ENCODE data around the gene HEXIM1. TPM values are rescaled to one million over a fixed set of nuclear protein-coding genes. Genes with fewer than 3 reads are reported as not detected.

HEXIM1 gene
- total RNA-seq, 3 donors from 2014 or later, result 49.6 to 60.8 (median 51.3) TPM

GRCh38 chr17:45143767-45144198 is 4.5 kb upstream of the HEXIM1 start:
- Mint-ChIP-seq H3K27me3 (ENCODE audit: low read depth) (no peaks in the 10 kb centered on the region), H3K4me3 (peak overlapping the region; percentile 63), H3K36me3 (ENCODE audit: insufficient read depth) (no peaks in the 10 kb centered on the region), H3K9me3 (no peaks in the 10 kb centered on the region), H3K4me1 (ENCODE audit: low read depth) (peaks cover 32% of the 10 kb centered on the region)
- ATAC-seq, result no peak
- no peak for DNase-seq

- Mint-ChIP-seq H3K4me3 (peak overlapping the region; percentile 63), H3K36me3 (ENCODE audit: insufficient read depth) (no peaks in the 10 kb centered on the region), H3K27me3 (ENCODE audit: low read depth) (no peaks in the 10 kb centered on the region), H3K4me1 (ENCODE audit: low read depth) (peaks cover 32% of the 10 kb centered on the region), H3K9me3 (no peaks in the 10 kb centered on the region)
- ATAC-seq (no peak), DNase-seq (no peak)
Observed at GRCh38 chr17:45144199-45145034, 3.9 kb upstream of the HEXIM1 start.

- Mint-ChIP-seq H3K36me3 (ENCODE audit: insufficient read depth) (no peaks in the 10 kb centered on the region), H3K4me3 (peak overlapping the region; percentile 38)
- DNase-seq, result no peak
Observed at GRCh38 chr17:45145035-45145389, 3.3 kb upstream of the HEXIM1 start.

GRCh38 chr17:45146166-45146565 is 2.1 kb upstream of the HEXIM1 start:
- H3K4me1 Mint-ChIP-seq (ENCODE audit: low read depth), result peaks cover 36% of the 10 kb centered on the region
- no peaks in the 10 kb centered on the region for H3K27me3 Mint-ChIP-seq (ENCODE audit: low read depth)
- ATAC-seq (no peak), DNase-seq (no peak)
- H3K9me3 Mint-ChIP-seq, result no peaks in the 10 kb centered on the region
- no peaks in the 10 kb centered on the region for H3K36me3 Mint-ChIP-seq (ENCODE audit: insufficient read depth)
- H3K4me3 Mint-ChIP-seq, result peak overlapping the region; percentile 98

More at GRCh38 chr17:45145035-45145389, 3.3 kb upstream of the HEXIM1 start:
- Mint-ChIP-seq H3K9me3 (no peaks in the 10 kb centered on the region), H3K27me3 (ENCODE audit: low read depth) (no peaks in the 10 kb centered on the region), H3K4me1 (ENCODE audit: low read depth) (peaks cover 32% of the 10 kb centered on the region)
- no peak for ATAC-seq

- DNase-seq (no peak), ATAC-seq (no peak)
- Mint-ChIP-seq H3K27me3 (ENCODE audit: low read depth) (no peaks in the 10 kb centered on the region), H3K36me3 (ENCODE audit: insufficient read depth) (no peaks in the 10 kb centered on the region), H3K9me3 (no peaks in the 10 kb centered on the region), H3K4me3 (peak overlapping the region; percentile 98), H3K4me1 (ENCODE audit: low read depth) (peaks cover 36% of the 10 kb centered on the region)
Observed at GRCh38 chr17:45146592-45146889, 1.7 kb upstream of the HEXIM1 start.

GRCh38 chr17:45146890-45147580 is 1.2 kb upstream of the HEXIM1 start:
- H3K27me3 Mint-ChIP-seq (ENCODE audit: low read depth), result no peaks in the 10 kb centered on the region
- ATAC-seq (peak; percentile 0), DNase-seq (no peak)
- H3K36me3 Mint-ChIP-seq (ENCODE audit: insufficient read depth), result no peaks in the 10 kb centered on the region
- peaks cover 39% of the 10 kb centered on the region for H3K4me1 Mint-ChIP-seq (ENCODE audit: low read depth)
- peak overlapping the region; percentile 98 for H3K4me3 Mint-ChIP-seq
- H3K9me3 Mint-ChIP-seq, result no peaks in the 10 kb centered on the region

- ATAC-seq, result peak; percentile 37 to 47
- H3K4me1 Mint-ChIP-seq (ENCODE audit: low read depth), result peaks cover 39% of the 10 kb centered on the region
- H3K36me3 Mint-ChIP-seq (ENCODE audit: insufficient read depth), result no peaks in the 10 kb centered on the region
- peak overlapping the region; percentile 98 for H3K4me3 Mint-ChIP-seq
- no peaks in the 10 kb centered on the region for H3K9me3 Mint-ChIP-seq
- no peaks in the 10 kb centered on the region for H3K27me3 Mint-ChIP-seq (ENCODE audit: low read depth)
- DNase-seq, result peak; percentile 69
Observed at GRCh38 chr17:45147581-45148182, 593 bp upstream of the HEXIM1 start.

GRCh38 chr17:45149037-45149668 is 878 bp downstream of the HEXIM1 start:
- no peaks in the 10 kb centered on the region for H3K27me3 Mint-ChIP-seq (ENCODE audit: low read depth)
- peak; percentile 59 for DNase-seq
- peak overlapping the region; percentile 98 for H3K4me3 Mint-ChIP-seq
- H3K4me1 Mint-ChIP-seq (ENCODE audit: low read depth), result peaks cover 37% of the 10 kb centered on the region
- no peaks in the 10 kb centered on the region for H3K36me3 Mint-ChIP-seq (ENCODE audit: insufficient read depth)
- H3K9me3 Mint-ChIP-seq, result no peaks in the 10 kb centered on the region
- peak; percentile 13 to 15 for ATAC-seq

GRCh38 chr17:45149669-45150664 is 1.7 kb downstream of the HEXIM1 start:
- ATAC-seq, result peak; percentile 4 to 6
- no peaks in the 10 kb centered on the region for H3K36me3 Mint-ChIP-seq (ENCODE audit: insufficient read depth)
- H3K4me3 Mint-ChIP-seq, result peak overlapping the region; percentile 98
- no peaks in the 10 kb centered on the region for H3K9me3 Mint-ChIP-seq
- no peak for DNase-seq
- H3K4me1 Mint-ChIP-seq (ENCODE audit: low read depth), result peaks cover 35% of the 10 kb centered on the region
- H3K27me3 Mint-ChIP-seq (ENCODE audit: low read depth), result no peaks in the 10 kb centered on the region

- DNase-seq, result no peak
- H3K4me1 Mint-ChIP-seq (ENCODE audit: low read depth), result peaks cover 33% of the 10 kb centered on the region
Observed at GRCh38 chr17:45150911-45151809, 2.9 kb downstream of the HEXIM1 start.

GRCh38 chr17:45155029-45155428 is 6.8 kb downstream of the HEXIM1 start:
- Mint-ChIP-seq H3K27me3 (ENCODE audit: low read depth) (no peaks in the 10 kb centered on the region), H3K4me3 (no peak overlapping the region), H3K36me3 (ENCODE audit: insufficient read depth) (peaks cover 9% of the 10 kb centered on the region), H3K4me1 (ENCODE audit: low read depth) (peaks cover 47% of the 10 kb centered on the region), H3K9me3 (no peaks in the 10 kb centered on the region)
- no peak for DNase-seq
- ATAC-seq, result no peak

More at GRCh38 chr17:45150911-45151809, 2.9 kb downstream of the HEXIM1 start:
- peak overlapping the region; percentile 98 for H3K4me3 Mint-ChIP-seq
- peaks cover 1% of the 10 kb centered on the region for H3K36me3 Mint-ChIP-seq (ENCODE audit: insufficient read depth)
- H3K27me3 Mint-ChIP-seq (ENCODE audit: low read depth), result no peaks in the 10 kb centered on the region
- no peak for ATAC-seq
- no peaks in the 10 kb centered on the region for H3K9me3 Mint-ChIP-seq

GRCh38 chr17:45155483-45155882 is 7.2 kb downstream of the HEXIM1 start:
- H3K27me3 Mint-ChIP-seq (ENCODE audit: low read depth), result no peaks in the 10 kb centered on the region
- no peak overlapping the region for H3K4me3 Mint-ChIP-seq
- H3K4me1 Mint-ChIP-seq (ENCODE audit: low read depth), result peaks cover 46% of the 10 kb centered on the region
- DNase-seq (no peak), ATAC-seq (no peak)
- H3K36me3 Mint-ChIP-seq (ENCODE audit: insufficient read depth), result peaks cover 9% of the 10 kb centered on the region
- no peaks in the 10 kb centered on the region for H3K9me3 Mint-ChIP-seq

- no peaks in the 10 kb centered on the region for H3K9me3 Mint-ChIP-seq
- H3K27me3 Mint-ChIP-seq (ENCODE audit: low read depth), result no peaks in the 10 kb centered on the region
- peaks cover 41% of the 10 kb centered on the region for H3K4me1 Mint-ChIP-seq (ENCODE audit: low read depth)
- DNase-seq, result no peak
- no peak for ATAC-seq
- peaks cover 9% of the 10 kb centered on the region for H3K36me3 Mint-ChIP-seq (ENCODE audit: insufficient read depth)
- H3K4me3 Mint-ChIP-seq, result no peak overlapping the region
Observed at GRCh38 chr17:45156242-45156641, 8.0 kb downstream of the HEXIM1 start.

Measured in activated T-cell treated with anti-CD3 and anti-CD28 coated beads, Interleukin-2, amount 50 U/mL, for 4 hours (primary cell).